ENCODE results near the gene ATP7B.
"Not testable (repeated sequence)": the region's sequence is repeated elsewhere in the genome, so short reads cannot be mapped to it uniquely, and the experiment has no call there.

The ATP7B gene

GRCh38 chr13:52010890-52011631 is at the start of gene ATP7B:
Gene ATP7B (minus strand): TSS chr13:52011450. CDS start chr13:52011337, 113 bp downstream.
- DNase-seq = peak; percentile 14

- DNase-seq = no peak
These were observed 42.2 kb upstream of the ATP7B start for GRCh38 chr13:52053460-52053859.

DNA sequence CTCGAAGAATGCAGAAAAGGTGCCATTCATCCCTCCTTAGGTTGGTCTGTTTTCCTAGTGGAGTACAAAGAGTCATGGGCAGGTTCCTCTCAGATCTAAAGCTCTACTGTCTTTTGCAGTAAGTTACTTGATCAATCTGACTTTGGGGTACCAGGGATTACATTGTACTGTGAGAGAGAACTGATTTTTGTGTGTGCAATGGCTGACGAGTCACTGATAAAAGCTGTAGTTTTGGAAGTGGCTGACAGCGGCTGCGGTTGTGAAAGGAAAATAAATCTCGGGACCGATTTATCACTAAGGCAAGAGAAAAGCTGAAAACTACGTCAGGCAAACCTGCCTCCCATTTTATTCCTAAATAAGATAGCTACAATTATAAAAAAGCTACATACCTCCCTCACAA is 40.1 kb upstream of the ATP7B start:
- DNase-seq = no peak

GRCh38 chr13:52048516-52048915 is 37.3 kb upstream of the ATP7B start:
- DNase-seq = no peak

- no peak for DNase-seq
These were observed 36.2 kb upstream of the ATP7B start for GRCh38 chr13:52047463-52047862.

DNA sequence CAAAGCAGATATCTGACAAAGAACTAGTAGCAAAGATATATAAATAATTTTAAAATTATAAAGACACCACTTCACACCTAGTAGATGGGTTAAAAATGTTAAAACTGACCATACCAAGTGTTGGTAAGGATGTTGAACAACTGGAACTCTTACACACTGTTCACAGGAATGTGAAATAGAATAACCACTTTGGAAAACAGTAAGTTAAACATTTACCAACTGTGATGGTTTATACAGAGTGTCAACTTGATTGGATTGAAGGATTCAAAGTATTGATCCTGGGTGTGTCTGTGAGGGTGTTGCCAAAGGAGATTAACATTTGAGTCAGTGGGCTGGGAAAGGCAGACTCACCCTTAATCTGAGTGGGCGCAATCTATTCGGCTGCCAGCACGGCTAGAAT is 32.4 kb upstream of the ATP7B start:
- no peak for DNase-seq

GRCh38 chr13:52036037-52036436 is 24.8 kb upstream of the ATP7B start:
- no peak for DNase-seq

GRCh38 chr13:52034616-52035226 is 23.5 kb upstream of the ATP7B start:
- no peak for DNase-seq

GRCh38 chr13:52033039-52033438 is 21.8 kb upstream of the ATP7B start:
- no peak for DNase-seq

DNA sequence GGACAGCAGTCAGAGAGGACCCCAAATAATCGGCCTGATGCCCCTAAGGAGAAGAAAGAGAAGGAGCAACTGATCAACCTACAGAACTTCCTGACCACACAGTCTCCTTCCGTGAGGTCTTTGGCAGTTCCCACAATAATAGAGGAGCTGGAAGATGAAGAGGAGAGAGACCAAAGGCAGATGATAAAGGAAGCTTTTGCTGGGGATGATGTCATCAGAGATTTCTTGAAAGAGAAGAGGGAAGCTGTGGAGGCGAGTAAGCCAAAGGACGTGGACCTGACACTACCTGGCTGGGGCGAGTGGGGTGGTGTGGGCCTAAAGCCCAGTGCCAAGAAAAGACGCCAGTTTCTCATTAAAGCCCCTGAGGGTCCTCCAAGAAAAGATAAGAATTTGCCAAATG is 19.2 kb upstream of the ATP7B start:
- not testable (repeated sequence) for DNase-seq

- no peak for DNase-seq
These were observed 18.3 kb upstream of the ATP7B start for GRCh38 chr13:52029569-52029968.

- DNase-seq = no peak
These were observed 16.6 kb upstream of the ATP7B start for GRCh38 chr13:52027832-52028231.

DNA sequence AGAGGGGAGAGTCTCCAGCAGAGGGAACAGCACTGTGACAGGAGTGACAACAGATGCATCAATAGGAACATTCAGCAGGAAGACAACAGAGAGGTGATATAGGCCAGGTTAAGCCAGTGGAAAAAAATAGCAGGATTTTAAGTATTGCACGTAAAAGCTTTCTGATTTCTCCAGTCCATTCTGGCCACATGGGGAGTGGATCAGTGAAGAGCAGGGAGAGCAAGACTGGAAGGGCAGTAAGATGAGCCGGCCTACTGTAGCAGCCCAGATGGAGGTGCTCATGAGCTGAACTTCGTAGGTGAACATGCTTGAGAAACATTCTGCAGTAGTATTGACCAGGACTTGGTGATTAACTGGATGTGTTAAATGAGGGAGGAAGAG is 15.0 kb upstream of the ATP7B start:
- DNase-seq = no peak

DNA sequence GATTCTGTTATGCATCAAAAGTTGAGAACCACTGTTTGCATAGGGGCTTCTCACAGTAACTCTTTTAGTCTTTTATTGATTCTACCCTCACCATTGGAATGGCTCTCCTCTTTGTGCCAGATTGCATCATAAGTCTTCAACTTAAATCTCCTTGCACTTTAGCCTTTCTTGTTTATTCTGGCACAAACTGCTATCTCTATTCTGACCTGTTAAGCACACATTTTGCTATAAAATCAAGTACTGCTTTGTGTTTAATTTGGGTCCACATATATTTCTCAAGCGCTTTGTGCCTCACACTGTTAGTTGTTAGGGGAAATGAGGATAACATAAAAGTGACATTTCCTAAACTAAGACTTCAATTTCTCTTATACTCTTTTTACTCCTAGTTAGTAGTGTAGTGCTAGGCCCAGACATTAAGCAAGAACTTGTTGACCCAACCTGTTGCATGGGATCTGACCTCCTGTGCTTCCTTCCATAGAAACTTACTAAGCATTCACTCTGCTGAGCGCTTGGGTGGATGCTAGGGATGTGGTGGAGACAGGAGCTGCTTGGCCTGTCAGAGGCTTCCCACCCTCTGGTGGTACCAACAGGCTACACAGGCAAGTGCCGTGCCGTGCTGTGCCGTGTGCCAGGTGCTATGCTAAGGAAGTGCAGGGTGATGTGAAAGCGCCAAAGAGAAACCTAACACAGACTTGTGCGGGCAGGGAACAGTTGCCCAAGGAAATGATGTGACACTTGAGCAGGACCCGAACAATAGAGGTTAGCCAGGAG is 14.4 kb upstream of the ATP7B start:
- DNase-seq = no peak

- DNase-seq = no peak
These were observed 13.2 kb upstream of the ATP7B start, which contains the start of gene UTP14C for GRCh38 chr13:52024481-52024880. Gene UTP14C (plus strand): TSS chr13:52024691. CDS start chr13:52028805, 4,114 bp downstream.

DNA sequence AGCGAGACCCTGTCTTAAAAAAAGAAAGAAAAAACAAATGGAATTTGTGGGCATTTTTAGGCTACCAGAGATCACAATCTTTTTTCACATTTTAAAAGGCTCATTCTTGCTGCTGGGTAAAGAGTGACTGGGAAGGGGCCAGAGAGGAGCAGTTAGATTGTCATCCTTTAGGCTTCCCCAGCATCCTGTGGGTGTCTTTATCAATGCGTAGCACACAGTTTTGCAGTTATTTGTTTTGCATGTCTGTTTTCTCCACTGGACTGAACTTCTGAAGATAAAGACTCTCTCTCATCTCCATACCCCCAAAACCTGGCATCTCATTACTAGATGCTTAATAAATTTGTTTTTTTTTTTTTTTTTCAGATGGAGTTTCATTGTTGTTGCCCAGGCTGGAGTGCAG is 11.1 kb upstream of the ATP7B start:
- no peak for DNase-seq

- DNase-seq = no peak
These were observed 8.9 kb upstream of the ATP7B start for GRCh38 chr13:52020191-52020590.

DNA sequence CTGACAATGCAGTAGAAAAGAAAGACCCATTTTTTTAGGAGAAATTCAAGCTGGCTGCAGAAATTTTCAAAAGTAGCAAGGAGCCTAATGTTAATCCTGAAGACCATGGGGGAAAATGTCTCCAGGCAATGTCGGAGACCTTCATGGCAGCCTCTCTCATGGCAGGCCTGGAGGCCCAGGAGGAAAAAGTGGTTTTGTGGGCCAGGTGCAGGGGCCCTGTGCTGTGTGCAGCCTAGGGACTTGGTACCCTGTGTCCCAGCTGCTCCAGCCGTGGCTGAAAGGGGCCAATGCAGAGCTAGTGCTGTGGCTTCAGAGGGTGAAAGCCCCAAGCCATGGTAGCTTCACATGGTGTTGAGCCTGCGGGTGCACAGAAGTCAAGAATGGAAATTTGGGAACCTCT is 5.0 kb upstream of the ATP7B start:
- DNase-seq = no peak

DNA sequence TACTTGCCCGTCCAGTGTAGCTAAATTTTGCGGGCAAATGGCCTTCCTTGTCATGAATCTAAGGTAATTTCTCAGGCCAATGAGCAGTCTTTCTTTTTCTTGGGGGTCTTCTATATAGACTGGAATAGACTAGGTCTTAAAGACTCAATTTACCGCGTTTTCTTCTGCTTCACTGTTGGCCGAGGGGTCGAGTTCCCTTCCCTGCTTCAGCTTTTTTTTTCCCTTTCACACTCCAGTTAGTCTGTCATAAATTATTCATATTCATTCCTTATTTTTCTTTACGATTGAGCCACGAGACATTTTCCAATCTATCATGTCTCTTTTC is 1.2 kb upstream of the ATP7B start:
- no peak for DNase-seq

- DNase-seq = peak; percentile 99
These were observed 622 bp upstream of the ATP7B start, which contains the start of gene ALG11 for GRCh38 chr13:52011632-52012511. Gene ALG11 (plus strand): TSS chr13:52012398. CDS start chr13:52012419, 21 bp downstream.

DNA sequence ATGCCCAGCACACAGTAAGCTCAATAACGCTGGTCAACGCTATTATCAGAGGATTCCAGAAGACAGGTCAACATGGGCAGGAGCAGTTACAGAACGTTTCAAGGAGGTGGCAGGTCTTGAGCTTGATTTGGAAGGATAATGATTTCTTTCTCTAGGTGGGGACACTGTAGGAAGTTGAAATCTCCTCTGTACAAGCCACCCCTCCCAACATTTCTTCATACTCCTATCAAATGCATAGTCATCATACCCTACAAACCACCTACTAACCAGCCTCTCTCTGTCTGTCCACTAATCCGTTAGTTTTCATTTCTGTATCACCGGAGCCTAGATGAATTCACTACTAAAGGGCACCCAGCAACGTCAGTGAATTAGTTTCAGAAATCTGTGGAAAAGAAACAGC is 1.3 kb downstream of the ATP7B start:
- no peak for DNase-seq

DNA sequence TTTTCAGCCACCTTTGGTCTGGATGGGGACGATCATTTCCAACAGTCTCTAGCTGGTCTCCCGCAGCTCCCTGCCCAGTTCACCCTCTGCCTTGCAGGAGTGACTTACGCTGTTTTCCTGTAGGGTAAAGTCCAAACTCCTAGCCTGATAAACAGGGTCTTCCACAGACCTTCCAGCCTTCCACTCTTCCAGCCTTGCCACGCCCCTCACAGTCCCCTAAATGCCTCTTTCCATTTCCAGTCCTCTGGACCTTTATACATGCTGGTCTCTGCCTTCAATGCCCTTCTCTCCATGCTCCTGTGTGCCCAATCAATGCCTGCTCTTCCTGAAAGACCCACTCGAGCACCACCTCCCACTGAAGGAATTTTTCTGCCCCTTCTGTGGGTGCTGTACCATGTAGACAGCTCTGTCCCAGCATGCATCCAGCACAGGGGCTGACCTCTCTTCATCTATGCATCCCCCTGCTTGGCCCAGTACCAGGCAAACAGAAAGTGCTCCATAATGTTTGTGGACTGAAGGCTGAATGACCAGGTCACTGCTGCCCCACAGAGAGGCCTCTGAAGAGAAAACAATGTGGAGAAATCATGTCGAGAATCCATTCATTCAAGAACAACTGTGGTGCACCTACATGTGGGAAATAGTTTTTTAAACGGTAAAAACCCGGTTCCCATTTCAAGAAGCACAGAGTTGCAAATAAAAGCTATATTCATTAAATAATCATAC is 4.6 kb downstream of the ATP7B start:
- no peak for DNase-seq
